ENCODE results near the gene CPO. TPM values are rescaled to one million over a fixed set of nuclear protein-coding genes. Genes with fewer than 3 reads are reported as not detected.

Gene CPO
- 1 to 10 TPM in 2 of 4 donors, under 1 TPM in 2; 0.33 to 1.1 (median 1.0) TPM for total RNA-seq
- under 1 TPM in 1 of 3 donors, not detected in 2; 0.12 TPM for polyA plus RNA-seq

- intact Hi-C loops (cut with DNase I): no loop called here
- H3K27me3 ChIP-seq: no peaks in the 10 kb centered on the region
- H3K36me3 ChIP-seq: no peaks in the 10 kb centered on the region
- no peak for TF ChIP-seq POLR2A (IDR thresholded peaks at IDR 0.05)
- TF ChIP-seq POLR2AphosphoS5 (IDR thresholded peaks at IDR 0.05): no peak
- TF ChIP-seq EP300 (IDR thresholded peaks at IDR 0.05): no peak
- no peak for TF ChIP-seq CTCF (IDR thresholded peaks at IDR 0.05)
- peaks cover 0 to 6% (median 2%) of the 10 kb centered on the region in 4 donors for H3K4me1 ChIP-seq
- 75 to 85% methylated on average over 2 of the region's 2 CpGs for WGBS, 2 donors
- no peak within 1 kb of the TSS for H3K27ac ChIP-seq
- H3K4me3 ChIP-seq: no peak within 1 kb of the TSS
- no peak for DNase-seq
- no peaks in the 10 kb centered on the region for H3K9me3 ChIP-seq
Measured at GRCh38 chr2:206939340-206939739, at the start of gene CPO. CPO (plus strand) TSS chr2:206939518; CDS start chr2:206939600, 82 bp downstream.

GRCh38 chr2:206890179-206890578 lies 49.1 kb upstream of the CPO start:
- intact Hi-C loops (cut with DNase I): no loop called here
- H3K27me3 ChIP-seq: no peaks in the 10 kb centered on the region
- no peak for DNase-seq
- no peaks in the 10 kb centered on the region for H3K4me1 ChIP-seq
- 68 to 70% methylated on average over 2 of the region's 2 CpGs for whole genome bisulfite sequencing, 2 donors
- no peaks in the 10 kb centered on the region for H3K36me3 ChIP-seq
- H3K9me3 ChIP-seq: no peaks in the 10 kb centered on the region
- no peak for TF ChIP-seq POLR2AphosphoS5 (IDR thresholded peaks at IDR 0.05)
- TF ChIP-seq EP300 (IDR thresholded peaks at IDR 0.05): no peak
- no peak for TF ChIP-seq POLR2A (IDR thresholded peaks at IDR 0.05)
- no peak for TF ChIP-seq CTCF (IDR thresholded peaks at IDR 0.05)
- H3K4me3 ChIP-seq: no peak overlapping the region
- no peak overlapping the region for H3K27ac ChIP-seq

GRCh38 chr2:206890926-206891325 lies 48.4 kb upstream of the CPO start:
- Histone ChIP-seq H3K9me3 (no peaks in the 10 kb centered on the region), H3K27me3 (no peaks in the 10 kb centered on the region), H3K4me1 (no peaks in the 10 kb centered on the region), H3K36me3 (no peaks in the 10 kb centered on the region), H3K27ac (no peak overlapping the region), H3K4me3 (no peak overlapping the region)
- DNase-seq: no peak
- WGBS, 2 donors: 22 to 47% methylated on average over 1 of the region's 1 CpG
- TF ChIP-seq EP300 (IDR thresholded peaks at IDR 0.05): no peak
- TF ChIP-seq CTCF (IDR thresholded peaks at IDR 0.05): no peak
- TF ChIP-seq POLR2AphosphoS5 (IDR thresholded peaks at IDR 0.05): no peak
- no peak for TF ChIP-seq POLR2A (IDR thresholded peaks at IDR 0.05)
- intact Hi-C loops (cut with DNase I): no loop called here

GRCh38 chr2:206915121-206915520 lies 24.2 kb upstream of the CPO start:
- no peak overlapping the region for H3K27ac ChIP-seq
- intact Hi-C loops (cut with DNase I): no loop called here
- no peak overlapping the region for H3K4me3 ChIP-seq
- WGBS, 2 donors: 19 to 35% methylated on average over 1 of the region's 1 CpG
- no peaks in the 10 kb centered on the region for H3K4me1 ChIP-seq
- TF ChIP-seq POLR2AphosphoS5 (IDR thresholded peaks at IDR 0.05) (no peak), EP300 (IDR thresholded peaks at IDR 0.05) (no peak), POLR2A (IDR thresholded peaks at IDR 0.05) (no peak), CTCF (IDR thresholded peaks at IDR 0.05) (no peak)
- no peak for DNase-seq
- no peaks in the 10 kb centered on the region for H3K9me3 ChIP-seq
- no peaks in the 10 kb centered on the region for H3K36me3 ChIP-seq
- no peaks in the 10 kb centered on the region for H3K27me3 ChIP-seq

GRCh38 chr2:206918263-206918662 lies 21.1 kb upstream of the CPO start:
- Histone ChIP-seq H3K9me3 (no peaks in the 10 kb centered on the region), H3K27me3 (no peaks in the 10 kb centered on the region), H3K4me3 (no peak overlapping the region), H3K36me3 (no peaks in the 10 kb centered on the region), H3K27ac (no peak overlapping the region), H3K4me1 (no peaks in the 10 kb centered on the region)
- WGBS, 2 donors: 50 to 78% methylated on average over 2 of the region's 2 CpGs
- TF ChIP-seq EP300 (IDR thresholded peaks at IDR 0.05): no peak
- TF ChIP-seq POLR2A (IDR thresholded peaks at IDR 0.05): no peak
- TF ChIP-seq CTCF (IDR thresholded peaks at IDR 0.05): no peak
- no peak for TF ChIP-seq POLR2AphosphoS5 (IDR thresholded peaks at IDR 0.05)
- no peak for DNase-seq
- intact Hi-C loops (cut with DNase I): no loop called here
